ENCODE results near the gene PTPN3.
"Not testable (repeated sequence)": the region's sequence is repeated elsewhere in the genome, so short reads cannot be mapped to it uniquely, and the experiment has no call there.

PTPN3 gene, protein sequence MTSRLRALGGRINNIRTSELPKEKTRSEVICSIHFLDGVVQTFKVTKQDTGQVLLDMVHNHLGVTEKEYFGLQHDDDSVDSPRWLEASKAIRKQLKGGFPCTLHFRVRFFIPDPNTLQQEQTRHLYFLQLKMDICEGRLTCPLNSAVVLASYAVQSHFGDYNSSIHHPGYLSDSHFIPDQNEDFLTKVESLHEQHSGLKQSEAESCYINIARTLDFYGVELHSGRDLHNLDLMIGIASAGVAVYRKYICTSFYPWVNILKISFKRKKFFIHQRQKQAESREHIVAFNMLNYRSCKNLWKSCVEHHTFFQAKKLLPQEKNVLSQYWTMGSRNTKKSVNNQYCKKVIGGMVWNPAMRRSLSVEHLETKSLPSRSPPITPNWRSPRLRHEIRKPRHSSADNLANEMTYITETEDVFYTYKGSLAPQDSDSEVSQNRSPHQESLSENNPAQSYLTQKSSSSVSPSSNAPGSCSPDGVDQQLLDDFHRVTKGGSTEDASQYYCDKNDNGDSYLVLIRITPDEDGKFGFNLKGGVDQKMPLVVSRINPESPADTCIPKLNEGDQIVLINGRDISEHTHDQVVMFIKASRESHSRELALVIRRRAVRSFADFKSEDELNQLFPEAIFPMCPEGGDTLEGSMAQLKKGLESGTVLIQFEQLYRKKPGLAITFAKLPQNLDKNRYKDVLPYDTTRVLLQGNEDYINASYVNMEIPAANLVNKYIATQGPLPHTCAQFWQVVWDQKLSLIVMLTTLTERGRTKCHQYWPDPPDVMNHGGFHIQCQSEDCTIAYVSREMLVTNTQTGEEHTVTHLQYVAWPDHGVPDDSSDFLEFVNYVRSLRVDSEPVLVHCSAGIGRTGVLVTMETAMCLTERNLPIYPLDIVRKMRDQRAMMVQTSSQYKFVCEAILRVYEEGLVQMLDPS

DNA sequence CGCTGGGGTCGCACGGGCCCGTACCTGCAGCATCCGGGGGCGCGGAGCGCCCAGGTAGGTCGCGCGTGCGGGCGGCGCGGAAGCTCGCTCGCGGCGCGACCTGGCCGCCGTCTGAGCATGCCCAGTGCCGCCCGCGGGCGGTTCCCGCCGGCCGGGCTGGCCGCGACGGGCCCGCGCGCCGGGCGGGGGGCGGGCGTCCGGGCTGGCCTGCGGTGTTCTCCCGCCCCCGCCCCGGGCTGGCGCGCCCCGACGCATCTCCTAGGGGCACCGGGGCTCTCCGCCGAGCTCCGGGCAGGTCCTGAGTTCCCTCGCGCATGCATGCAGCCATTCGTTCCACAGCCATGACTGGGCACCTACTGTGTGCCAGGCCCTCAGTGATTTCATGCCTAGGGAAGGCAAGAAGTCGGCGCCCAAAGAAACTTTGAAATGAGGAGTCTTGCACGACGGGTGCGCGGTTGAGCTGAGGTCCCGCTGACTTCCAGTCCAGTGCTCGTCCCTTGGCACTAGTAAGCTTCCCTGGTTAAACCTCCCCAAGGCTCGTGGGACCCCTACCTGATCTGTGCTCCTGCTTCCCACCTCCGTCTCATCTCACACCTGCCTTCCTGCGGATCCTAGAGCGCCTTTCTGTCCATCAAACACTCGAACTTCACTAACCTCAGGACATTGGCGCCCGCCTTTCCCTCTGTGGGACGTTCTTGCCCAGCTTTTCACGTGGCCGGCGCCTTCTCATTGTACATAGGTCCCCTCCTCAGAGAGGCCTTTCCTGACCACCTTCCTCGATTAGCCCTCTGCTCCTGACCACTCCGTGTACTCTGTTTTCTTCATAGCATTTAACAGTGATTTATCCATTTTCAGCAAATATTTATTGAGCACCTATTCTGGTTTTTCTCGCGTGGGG is at the start of gene PTPN3:
Gene PTPN3, minus strand, starts transcription at position 113 of the 898 bp plus-strand sequence. CDS start 34,873 bp downstream, outside the sequence.
- DNase-seq (ENCODE audit: low spot score), result no peak

DNA sequence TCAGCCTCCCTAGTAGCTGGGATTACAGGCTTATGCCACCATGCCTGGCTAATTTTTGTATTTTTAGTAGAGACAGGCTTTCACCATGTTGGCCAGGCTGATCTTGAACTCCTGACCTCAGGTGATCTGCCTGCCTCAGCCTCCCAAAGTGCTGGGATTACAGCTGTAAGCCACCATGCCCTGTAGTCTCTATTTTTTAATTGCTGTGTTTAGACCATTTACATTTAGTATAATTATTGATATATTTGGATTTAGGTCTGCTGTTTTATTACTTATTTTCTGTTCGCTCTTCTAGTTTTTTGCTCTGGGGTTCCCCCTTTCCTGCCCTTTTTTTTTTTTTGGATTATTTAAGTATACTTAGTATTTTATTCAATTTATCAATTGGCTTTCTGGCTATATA is 46.8 kb upstream of the PTPN3 start:
- DNase-seq (ENCODE audit: low spot score), result not testable (repeated sequence)

DNA sequence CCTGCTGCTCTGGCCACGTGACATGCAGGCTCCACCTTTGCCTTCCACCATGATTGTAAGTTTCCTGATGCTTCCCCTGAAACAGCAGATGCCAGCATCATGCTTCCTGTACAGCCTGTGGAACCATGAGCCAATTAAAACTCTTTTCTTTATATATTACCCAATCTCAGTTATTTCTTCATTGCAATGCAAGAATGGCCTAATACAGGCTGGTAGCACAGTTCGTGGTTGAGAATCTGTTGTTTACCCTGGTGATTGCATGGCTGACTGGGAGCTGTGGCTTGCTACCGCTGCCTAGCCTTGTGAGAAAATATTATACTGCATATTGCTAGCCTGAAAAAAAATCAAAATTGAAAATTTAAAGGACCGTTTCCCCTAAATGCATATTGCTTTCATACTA is 44.8 kb upstream of the PTPN3 start:
- DNase-seq (ENCODE audit: low spot score), result no peak

DNA sequence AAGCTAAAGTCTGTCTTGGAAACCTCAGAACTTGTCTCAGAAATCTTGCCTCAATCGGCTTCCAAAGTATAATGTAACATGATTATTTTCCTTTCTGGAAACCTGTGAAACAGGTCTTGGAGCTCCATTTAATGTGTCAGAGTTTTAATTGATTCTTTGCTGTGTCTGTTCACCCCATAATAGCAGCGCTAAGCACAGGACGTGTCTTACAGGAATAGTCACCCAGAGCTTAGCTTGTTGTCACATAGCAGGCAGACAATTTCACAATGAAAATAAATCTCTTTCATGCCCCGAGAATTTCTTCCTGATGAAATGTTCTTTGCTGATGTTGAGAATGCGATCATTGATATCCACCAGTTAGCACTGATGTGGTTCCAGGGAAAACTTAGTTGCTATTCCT is 40.2 kb upstream of the PTPN3 start:
- DNase-seq (ENCODE audit: low spot score), result no peak

DNA sequence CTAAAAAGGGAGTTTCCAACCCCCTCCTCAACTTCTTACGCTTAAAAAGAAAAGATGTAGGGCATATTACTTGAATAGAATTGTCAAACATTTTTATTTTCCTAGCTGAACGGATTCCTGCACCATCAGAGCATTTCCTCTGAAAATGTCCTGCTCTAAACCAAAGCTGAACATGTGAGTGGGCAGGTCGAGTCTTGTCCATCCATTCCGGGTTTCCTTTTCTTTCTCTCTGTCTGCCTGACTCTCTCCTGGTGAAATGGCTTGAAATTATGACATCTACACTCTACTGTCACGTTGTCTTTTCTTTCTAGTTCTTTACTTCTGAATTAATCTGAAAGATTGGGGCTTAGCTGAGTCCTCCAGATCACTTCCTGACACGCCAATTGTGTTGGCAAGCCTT is 39.2 kb upstream of the PTPN3 start:
- no peak for DNase-seq (ENCODE audit: low spot score)

DNA sequence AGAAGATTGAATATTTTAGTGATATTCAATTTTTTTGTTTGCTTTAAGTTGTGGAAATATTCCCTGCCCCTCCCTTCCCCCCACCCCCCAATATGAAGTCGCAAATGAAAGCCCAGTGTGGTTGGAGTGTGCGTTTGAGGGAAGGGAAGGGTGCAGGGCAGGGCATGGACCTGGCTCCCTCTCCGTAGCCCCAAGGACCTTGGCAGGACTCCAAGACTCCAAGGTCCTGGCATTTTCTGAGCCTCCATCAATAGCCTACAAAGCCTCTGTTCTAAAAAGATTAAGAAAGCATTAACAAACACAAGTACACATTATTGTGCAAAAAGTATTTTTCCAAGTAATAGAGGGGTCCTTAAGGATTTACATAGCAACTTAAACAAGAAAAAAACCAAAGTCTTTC is 38.8 kb upstream of the PTPN3 start:
- DNase-seq (ENCODE audit: low spot score), result no peak

DNA sequence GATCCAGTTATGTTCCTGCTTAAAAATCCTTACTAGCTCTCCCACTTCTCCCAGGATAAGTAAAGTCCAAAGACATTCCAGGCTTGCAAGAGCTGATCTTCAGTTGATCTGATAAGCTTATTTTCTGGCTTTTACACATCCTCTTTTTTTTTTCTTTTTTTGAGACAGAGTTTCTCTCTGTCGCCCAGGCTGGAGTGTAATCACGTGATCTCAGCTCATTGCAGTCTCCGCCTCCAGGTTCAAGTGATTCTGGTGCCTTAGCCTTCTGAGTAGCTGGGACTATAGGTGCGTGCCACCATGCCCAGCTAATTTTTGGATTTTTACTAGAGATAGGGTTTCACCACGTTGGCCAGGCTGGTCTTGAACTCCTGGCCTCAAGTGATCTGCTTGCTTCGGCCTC is 37.3 kb upstream of the PTPN3 start:
- no peak for DNase-seq (ENCODE audit: low spot score)

DNA sequence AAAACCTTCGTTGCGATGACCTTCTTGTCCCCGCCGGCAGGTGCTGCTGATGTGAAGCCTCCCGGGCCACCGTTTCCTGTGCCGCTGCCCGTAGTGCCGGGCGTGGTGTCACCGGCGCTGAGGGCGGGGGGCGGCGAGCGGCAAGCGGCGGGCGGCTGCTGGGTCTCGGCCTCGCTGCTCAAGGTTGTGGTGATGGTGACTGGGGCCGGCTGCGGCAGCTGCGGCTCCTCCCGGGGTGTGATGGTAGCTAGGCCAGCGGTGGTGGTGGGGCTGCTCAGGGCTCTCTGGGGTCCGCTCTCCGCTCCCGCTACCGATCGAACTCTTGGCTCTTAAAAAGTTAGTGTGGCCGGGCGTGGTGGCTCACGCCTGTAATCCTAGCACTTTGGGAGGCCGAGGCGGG is 36.0 kb upstream of the PTPN3 start:
- DNase-seq (ENCODE audit: low spot score), result no peak

DNA sequence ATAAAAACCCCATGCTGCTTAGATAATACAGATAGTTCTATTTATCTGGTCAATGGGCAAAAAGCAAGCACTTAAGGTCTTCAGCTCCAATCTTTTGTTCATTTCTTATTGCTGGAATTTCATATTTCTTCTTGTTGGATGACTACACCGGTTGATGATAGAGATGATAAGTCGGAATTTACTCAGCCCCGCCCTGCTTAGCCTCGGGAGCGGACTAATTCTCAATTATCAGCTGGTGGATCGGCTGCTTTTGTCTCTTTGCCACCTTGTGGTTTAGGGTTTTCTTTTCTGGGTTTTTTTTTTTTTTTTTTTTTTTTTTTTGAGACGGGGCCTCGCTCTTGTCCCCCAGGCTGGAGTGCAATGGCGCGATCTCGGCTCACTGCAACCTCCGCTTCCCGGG is 34.5 kb upstream of the PTPN3 start:
- DNase-seq (ENCODE audit: low spot score), result not testable (repeated sequence)

DNA sequence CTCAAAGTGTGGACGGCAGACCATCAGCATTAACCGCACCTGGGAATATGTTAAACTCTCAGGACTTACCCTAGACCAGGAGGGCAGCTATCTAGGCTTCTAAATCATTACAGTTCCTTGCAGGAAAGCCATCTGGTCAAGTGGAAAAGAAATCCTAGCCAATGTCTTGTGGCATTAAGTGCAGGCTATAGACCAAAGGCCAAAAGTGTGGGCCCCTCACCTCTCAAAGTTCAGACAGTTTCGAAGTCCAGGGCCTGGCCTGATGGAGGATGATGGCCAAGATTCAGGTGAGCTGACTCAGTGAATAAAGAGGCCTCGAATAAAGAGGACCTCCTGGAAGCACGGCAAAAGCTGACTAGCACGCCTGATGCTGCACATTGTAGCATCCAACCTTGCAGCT is 24.0 kb upstream of the PTPN3 start:
- no peak for DNase-seq (ENCODE audit: low spot score)

DNA sequence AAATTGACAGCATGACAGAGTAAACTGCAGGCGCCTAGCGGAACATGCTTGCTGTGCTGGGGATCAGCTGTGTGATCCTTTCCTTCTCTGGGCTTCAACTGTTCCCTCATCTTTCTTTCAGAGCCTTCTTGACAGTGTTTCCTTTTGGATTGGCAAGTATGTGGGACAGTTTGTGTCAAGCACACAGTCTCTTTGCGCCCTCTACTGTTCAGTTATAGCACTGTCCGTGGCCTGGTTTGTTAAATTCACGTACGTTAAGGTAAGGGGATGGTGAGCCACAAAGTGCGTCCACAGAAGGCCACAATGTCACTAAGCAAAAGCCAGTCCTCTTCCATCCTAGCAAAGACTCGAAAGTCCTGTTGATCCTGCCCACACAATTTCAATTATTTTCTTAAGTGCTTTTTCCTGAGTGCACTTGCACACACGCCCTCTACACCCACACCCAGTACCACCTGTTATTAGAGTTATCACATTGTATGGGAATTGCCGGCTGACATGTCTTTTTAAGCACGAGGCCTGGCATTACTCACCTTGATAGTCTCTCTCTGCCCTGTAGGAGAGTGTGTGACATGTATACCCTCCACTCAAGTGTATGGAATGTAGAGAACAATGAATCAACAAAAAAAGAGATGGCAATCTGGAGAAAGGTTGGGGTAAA is 22.5 kb upstream of the PTPN3 start:
- peak; percentile 55 for DNase-seq (ENCODE audit: low spot score)

DNA sequence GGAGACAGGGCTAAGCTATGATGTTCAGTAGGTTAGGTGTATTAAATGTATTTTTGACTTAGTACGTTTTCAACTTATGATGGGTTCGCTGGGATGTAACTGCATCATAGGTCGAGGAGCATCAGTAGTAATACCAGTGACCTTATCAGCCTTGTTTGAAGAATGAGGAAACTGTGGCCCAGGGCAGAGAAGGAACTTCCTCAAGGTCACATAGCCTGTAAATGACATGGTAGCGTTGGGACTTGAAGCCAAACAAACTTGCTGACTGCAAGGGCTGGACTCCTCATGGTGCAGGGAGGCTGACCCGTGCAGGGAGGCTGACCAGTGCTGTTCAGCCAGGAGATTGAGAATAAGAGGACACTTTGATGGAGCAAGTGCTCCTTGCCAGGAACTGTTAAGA is 21.3 kb upstream of the PTPN3 start:
- DNase-seq (ENCODE audit: low spot score), result no peak

DNA sequence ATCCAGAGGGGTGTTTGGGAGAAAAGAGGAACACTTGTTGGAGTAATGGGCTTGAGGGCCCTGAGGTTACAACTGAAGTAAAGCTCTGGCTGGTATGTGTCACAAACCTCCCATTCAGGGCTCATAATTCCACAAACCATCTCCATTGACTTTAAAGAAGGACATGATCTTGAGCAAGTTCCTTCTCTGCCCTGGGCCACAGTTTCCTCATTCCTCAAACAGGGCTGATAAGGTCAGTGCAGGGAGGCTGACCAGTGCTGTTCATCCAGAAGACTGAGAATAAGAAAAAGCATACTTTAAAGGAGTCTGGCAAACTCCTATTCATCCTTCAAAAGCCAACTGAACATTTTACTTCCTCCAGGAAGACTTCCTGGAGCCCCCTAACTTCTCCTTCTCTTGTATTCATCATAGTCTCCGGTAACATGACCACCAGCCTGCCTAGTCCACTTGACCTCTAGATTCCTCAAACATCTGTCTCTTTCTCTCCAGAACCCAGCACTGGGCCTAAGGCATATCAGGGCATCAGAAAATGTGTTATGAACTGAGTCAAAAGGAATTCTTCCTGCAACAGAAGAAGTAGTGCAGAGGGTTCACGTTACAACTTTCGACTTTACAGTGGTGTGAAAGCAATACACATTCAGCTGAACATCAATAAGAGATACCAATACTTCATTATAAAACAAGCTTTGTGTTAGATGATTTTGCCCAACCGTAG is 20.7 kb upstream of the PTPN3 start:
- DNase-seq (ENCODE audit: low spot score), result no peak

DNA sequence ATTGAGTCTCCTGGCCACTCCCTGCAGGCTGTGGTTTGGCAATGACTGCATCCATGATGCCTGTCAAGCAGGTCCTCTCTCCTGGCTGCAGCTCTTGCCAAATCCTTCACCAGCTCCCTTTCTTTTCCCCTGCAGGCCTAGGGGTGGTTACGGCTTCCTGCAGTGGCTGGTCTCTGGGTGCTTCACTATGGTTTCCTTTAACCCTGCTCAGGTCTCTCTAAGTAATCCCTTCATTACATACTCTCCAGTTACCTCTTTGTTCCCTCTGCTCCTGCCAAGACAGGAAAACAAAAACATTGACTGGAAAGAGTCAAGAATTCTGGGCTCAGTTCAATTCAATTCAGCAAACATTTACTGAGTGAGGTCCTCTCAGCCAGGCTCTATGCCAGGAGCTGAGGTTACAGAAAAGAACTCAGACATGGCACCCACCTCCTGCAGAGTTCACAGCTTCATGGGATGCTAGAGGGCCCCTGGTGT is 19.8 kb upstream of the PTPN3 start:
- no peak for DNase-seq (ENCODE audit: low spot score)

DNA sequence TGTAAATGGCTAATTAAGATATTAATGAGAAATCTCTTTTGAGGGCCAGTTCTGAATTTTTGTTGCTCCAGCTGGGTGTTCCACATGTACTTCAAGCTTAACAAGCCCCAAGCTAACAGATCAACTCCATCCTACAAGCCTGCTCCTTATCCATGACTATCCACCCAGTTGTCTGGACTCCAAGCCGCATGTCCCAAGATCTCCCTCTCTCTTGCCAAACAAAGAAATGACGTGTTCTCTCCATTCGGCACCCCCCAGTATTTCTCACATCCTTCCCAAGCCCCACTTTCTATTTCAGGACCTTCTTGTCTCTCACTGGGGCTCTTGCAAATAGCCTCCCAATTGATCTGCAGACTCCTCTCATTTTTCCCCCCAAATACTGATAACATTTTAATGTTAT is 15.8 kb upstream of the PTPN3 start:
- no peak for DNase-seq (ENCODE audit: low spot score)

DNA sequence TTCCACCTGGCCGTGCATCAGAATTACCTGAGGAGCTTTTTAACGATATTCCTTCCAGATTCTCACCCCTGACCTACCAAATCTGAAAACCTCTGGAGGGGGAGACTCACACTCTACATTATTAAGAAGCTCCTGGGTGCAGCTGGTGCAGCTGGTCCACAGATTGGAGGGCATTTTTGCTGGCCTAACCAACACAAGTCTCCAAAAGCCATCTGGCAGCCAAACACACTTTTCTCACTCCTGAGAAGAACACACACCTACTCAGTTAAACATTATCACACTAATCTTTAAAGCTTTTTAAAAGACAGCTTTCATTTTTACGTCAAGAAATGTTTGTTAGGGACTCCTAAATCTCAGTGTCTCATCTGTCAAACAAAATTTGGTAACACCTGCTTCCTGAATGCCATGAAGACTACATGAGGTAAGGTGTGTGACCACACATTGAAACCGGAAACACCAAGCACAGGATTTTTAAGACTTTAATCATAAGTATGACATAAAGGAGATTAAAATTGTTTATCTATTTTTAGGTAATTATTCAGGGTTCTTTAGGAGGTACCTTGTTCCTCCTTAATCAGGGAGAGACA is 14.2 kb upstream of the PTPN3 start:
- DNase-seq (ENCODE audit: low spot score), result no peak

DNA sequence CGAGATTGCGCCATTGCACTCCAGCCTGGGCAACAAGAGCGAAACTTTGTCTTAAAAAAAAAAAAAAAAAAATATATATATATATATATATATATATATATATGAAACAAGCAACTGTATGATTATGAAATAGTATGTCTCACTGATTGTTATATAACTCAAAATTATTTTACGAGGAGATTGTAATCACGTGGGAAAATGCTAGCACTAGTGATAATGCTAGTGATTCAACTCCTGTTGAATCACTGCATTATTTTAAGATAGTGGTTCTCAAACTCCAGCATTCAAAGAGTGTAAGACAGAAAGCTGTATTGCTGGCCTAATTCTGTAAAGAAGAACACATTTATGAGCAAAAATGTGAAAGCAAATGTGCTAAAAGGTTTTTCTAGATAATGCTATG is 12.4 kb upstream of the PTPN3 start:
- DNase-seq (ENCODE audit: low spot score), result no peak

DNA sequence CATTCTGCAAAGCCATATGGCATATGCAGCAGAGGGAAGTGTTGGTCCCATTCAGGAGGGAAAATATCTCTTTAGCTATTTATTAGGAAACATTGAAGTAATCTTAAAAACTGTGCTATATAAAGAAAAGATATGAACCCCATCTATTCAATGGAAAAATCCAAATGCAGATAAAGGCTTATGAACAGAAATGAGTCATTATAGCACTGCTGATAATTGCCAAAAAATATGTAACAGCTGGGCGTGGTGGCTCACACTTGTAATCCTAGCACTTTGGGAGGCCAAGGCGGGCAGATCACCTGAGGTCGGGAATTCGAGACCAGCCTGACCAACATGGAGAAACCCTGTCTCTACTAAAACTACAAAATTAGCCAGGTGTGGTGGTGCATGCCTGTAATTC is 11.9 kb upstream of the PTPN3 start:
- DNase-seq (ENCODE audit: low spot score), result not testable (repeated sequence)

DNA sequence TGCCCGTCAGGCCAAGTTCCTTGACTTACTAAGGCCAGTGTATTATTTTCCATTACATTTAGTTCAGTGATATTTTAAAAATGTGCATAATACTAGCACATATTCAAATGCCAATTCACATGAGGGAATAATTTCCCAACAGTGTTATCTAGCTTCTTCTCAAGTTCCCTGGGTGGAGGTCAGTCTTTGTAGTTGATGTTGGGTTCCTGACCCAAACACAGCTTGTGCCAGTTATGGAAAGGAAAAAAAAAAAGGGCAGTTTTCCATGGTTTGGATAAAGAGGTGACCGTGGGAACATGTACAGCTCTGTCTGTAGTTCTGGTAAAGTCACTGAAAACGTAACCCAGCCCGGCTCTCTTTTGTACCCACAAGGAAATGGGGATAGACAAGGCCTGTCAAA is 11.5 kb upstream of the PTPN3 start:
- DNase-seq (ENCODE audit: low spot score), result no peak

DNA sequence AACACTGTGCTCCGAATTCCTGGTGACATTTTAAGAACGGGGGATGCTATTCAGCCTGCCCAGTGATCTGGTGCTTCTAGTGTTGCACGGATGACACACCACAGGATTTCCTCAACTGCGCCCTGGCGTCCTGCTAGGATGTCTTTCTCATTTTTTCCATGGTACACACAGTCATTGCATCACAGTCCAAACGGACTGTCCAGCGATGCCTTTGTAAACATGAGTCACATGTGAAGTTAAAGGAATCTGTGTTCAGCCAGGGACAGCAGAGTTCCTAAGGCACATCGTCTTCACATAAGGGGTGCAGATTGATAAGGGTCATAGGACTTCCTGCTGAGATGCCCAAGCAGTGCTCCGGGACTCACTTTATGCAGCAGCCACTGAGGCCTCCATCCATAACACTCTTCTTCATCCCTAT is 9.3 kb upstream of the PTPN3 start:
- no peak for DNase-seq (ENCODE audit: low spot score)

Data from germinal center (tissue), 1 donor.